HepG2 (cell line): ENCODE data around the gene PTCD2. TPM values are rescaled to one million over a fixed set of nuclear protein-coding genes. Genes with fewer than 3 reads are reported as not detected.

ENCODE experiments used
- ATAC-seq: fragments of 200-7000 bp; cut with Tn5 transposase; 3 replicates; pipeline ENCODE4 v1.9.1; 2020; ENCODE audit warnings: mild to moderate bottlenecking, moderate library complexity
- BruUV-seq: library from RNA; stranded (reverse); fragments of 400-500 nt; replicated peaks from 2 replicates; lab custom pipeline; 2021; lab: Mats Ljungman, UMichigan
- CTCF ChIA-PET: fragments of 300-600 bp; formaldehyde crosslinking; extraction: SDS; loops from one replicate; lab custom pipeline; 2021; ENCODE audit warnings: low total read pairs, inconsistent platforms, low intra/inter-chr PET ratio; lab: Yijun Ruan, JAX
- POLR2A ChIA-PET: fragments of 350-600 bp; sonication (Branson Sonifier 250); formaldehyde crosslinking; loops from one replicate; lab custom pipeline; 2020; ENCODE audit warnings: antibody characterized with exemption, inconsistent platforms; lab: Yijun Ruan, JAX
- DNase-seq: peaks from one replicate; pipeline ENCODE4 v3.0.0-alpha.2; 2015; ENCODE audit warnings: low spot score
- FAIRE-seq: peaks from 3 replicates; lab custom pipeline; 2011; peaks lifted over from hg19 to GRCh38; lab: Jason Lieb, UNC
- H2AFZ ChIP-seq: one replicate; pipeline ENCODE4 v1.6.1; 2011; ENCODE audit warnings: low read length, inconsistent platforms
- H3K27ac ChIP-seq: fragments of 300-600 bp; 3 replicates; pipeline ENCODE4 v1.8.0; 2011; ENCODE audit warnings: mixed run types, mild to moderate bottlenecking, mixed read lengths, low read length, inconsistent platforms; ENCODE audit not compliant: insufficient read depth; ENCODE audit errors: extremely low read length
- H3K27me3 ChIP-seq, 2 experiments: fragments of 200-600 bp in 1 of 2; 2 replicates in 1 of 2; 3 replicates in 1 of 2; pipeline versions ENCODE4 v1.6.0 to v1.8.0; 2011; ENCODE audit warnings: low read length in 2 of 2, mild to moderate bottlenecking in 2 of 2, moderate library complexity in 2 of 2, inconsistent platforms in 1 of 2; ENCODE audit not compliant: insufficient read depth in 2 of 2, control insufficient read depth in 1 of 2
- H3K36me3 ChIP-seq, 2 experiments: fragments of 200-600 bp in 1 of 2; replicated peaks in 1 of 2; 2 replicates in 1 of 2; 3 replicates in 1 of 2; pipeline versions ENCODE4 v1.5.1 to v1.8.0; 2011; ENCODE audit warnings: low read length in 2 of 2, inconsistent platforms in 1 of 2; ENCODE audit not compliant: insufficient read depth in 2 of 2, control insufficient read depth in 1 of 2
- H3K4me1 ChIP-seq: 2 replicates; pipeline ENCODE4 v1.5.1; 2012; ENCODE audit warnings: low read length, inconsistent platforms; ENCODE audit not compliant: insufficient read depth
- H3K4me2 ChIP-seq: 2 replicates; pipeline ENCODE4 v1.6.0; 2011; ENCODE audit warnings: low read depth, low read length, inconsistent platforms
- H3K4me3 ChIP-seq, 3 experiments: fragments of 200-600 bp in 1 of 3; sonication (generic), shearing (Covaris generic) in 1 of 3; replicated peaks in 1 of 3; 2 replicates each; pipeline ENCODE4 v1.5.1; 2011 to 2016; ENCODE audit warnings: low read length in 3 of 3, inconsistent platforms in 2 of 3, low read depth in 2 of 3, mild to moderate bottlenecking in 2 of 3, control low read depth in 1 of 3, mixed read lengths in 1 of 3; ENCODE audit not compliant: insufficient read depth in 1 of 3
- H3K79me2 ChIP-seq: one replicate; pipeline ENCODE4 v1.6.1; 2011; ENCODE audit warnings: low read length, inconsistent platforms; ENCODE audit not compliant: insufficient read depth
- H3K9ac ChIP-seq: 2 replicates; pipeline ENCODE4 v1.6.0; 2011; ENCODE audit warnings: mild to moderate bottlenecking, low read depth, low read length, inconsistent platforms; ENCODE audit not compliant: insufficient read depth
- H3K9me3 ChIP-seq: 2 replicates; pipeline ENCODE4 v1.5.1; 2012; ENCODE audit warnings: mild to moderate bottlenecking, low read length
- H4K20me1 ChIP-seq: 2 replicates; pipeline ENCODE4 v1.6.0; 2011; ENCODE audit warnings: inconsistent platforms, mild to moderate bottlenecking, low read length, moderate library complexity; ENCODE audit not compliant: insufficient read depth
- DR1 ChIP-seq: sonication (generic); formaldehyde crosslinking; IDR thresholded peaks from 2 replicates; pipeline ENCODE4 v1.8.0; 2021; ENCODE audit warnings: mild to moderate bottlenecking, missing genetic modification reagents, inconsistent platforms
- KLF12 ChIP-seq: sonication (generic); formaldehyde crosslinking; IDR thresholded peaks from 2 replicates; pipeline ENCODE4 v1.4.0; 2020; ENCODE audit warnings: missing genetic modification reagents, borderline replicate concordance
- NFKBIZ ChIP-seq: IDR thresholded peaks from 2 replicates; pipeline ENCODE4 v1.6.1; 2018; ENCODE audit warnings: missing genetic modification reagents, missing compliant biosample characterization
- NFYB ChIP-seq: sonication (generic); formaldehyde crosslinking; IDR thresholded peaks from 2 replicates; pipeline ENCODE4 v1.4.0; 2020; ENCODE audit warnings: missing genetic modification reagents
- ZEB1 ChIP-seq: IDR thresholded peaks from 2 replicates; pipeline ENCODE4 v1.6.1; 2012; ENCODE audit warnings: mild to moderate bottlenecking, low read depth, inconsistent platforms; ENCODE audit not compliant: insufficient replicate concordance
- ZNF512B ChIP-seq: sonication (generic); formaldehyde crosslinking; IDR thresholded peaks from 2 replicates; pipeline ENCODE4 v1.5.1; 2020; ENCODE audit warnings: missing genetic modification reagents, mild to moderate bottlenecking, borderline replicate concordance
- ZNF609 ChIP-seq: sonication (generic); formaldehyde crosslinking; IDR thresholded peaks from 2 replicates; pipeline ENCODE4 v1.4.0; 2020; ENCODE audit warnings: mild to moderate bottlenecking, missing genetic modification reagents, borderline replicate concordance
- ZNF644 ChIP-seq: IDR thresholded peaks from 2 replicates; pipeline ENCODE4 v1.6.1; 2016; ENCODE audit warnings: low read depth
- ZSCAN5A ChIP-seq: sonication (generic); formaldehyde crosslinking; IDR thresholded peaks from 2 replicates; pipeline ENCODE4 v1.8.0; 2022; ENCODE audit warnings: mild to moderate bottlenecking, missing genetic modification reagents, borderline replicate concordance
- ZZZ3 ChIP-seq: sonication (generic); formaldehyde crosslinking; IDR thresholded peaks from 2 replicates; pipeline ENCODE4 v1.4.0; 2020; ENCODE audit warnings: missing genetic modification reagents, mild to moderate bottlenecking, borderline replicate concordance
- WGBS: methylation state at CpG from one replicate; pipeline ENCODE4 v1.1.6; 2017; ENCODE audit warnings: low lambda C conversion rate; 5-methylcytosine and 5-hydroxymethylcytosine counted together
- in situ Hi-C: cut with HindIII; loops from 2 replicates; pipeline ENCODE4 v1.10.0; 2017; ENCODE audit warnings: low pct_unique_long_range_greater_than_20kb; ENCODE audit not compliant: extremely low pct_ligation_motif_present
- intact Hi-C: fragments of 100-400 bp; cut with micrococcal nuclease; formaldehyde crosslinking; loops from one replicate; pipeline ENCODE4 v1.10.0; 2022; ENCODE audit not compliant: unreplicated experiment
- polyA plus RNA-seq, 8 experiments: library from polyadenylated mRNA; depleted of rRNA in 3 of 8; stranded (reverse) in 7 of 8; unstranded in 1 of 8; fragments of >200 nt; fragmentation: Illumina TruSeq in 4 of 8; extraction: Trizol in 4 of 8; gene quantifications; 2 replicates each; pipeline versions ENCODE4 v1.2.1 to v1.2.3, GENCODE V29; 2011 to 2016; ENCODE audit warnings: low read depth in 4 of 8, missing spikeins in 1 of 8, mixed read lengths in 1 of 8; ENCODE audit not compliant: insufficient read depth in 1 of 8
- total RNA-seq, 5 experiments: library from RNA; depleted of rRNA; stranded (reverse); fragments of >200 nt; fragmentation: Illumina TruSeq; extraction: Trizol; gene quantifications; 2 replicates each; pipeline ENCODE4 v1.2.3, GENCODE V29; 2016; ENCODE audit warnings: low read depth in 1 of 5
- TF ChIP-seq, protein P1 (sequence below), 2 experiments: sonication (generic) in 1 of 2; formaldehyde crosslinking in 1 of 2; IDR thresholded peaks; 2 replicates each; pipeline versions ENCODE4 v1.5.1 to v1.6.1; 2011 to 2020; ENCODE audit warnings: borderline replicate concordance in 1 of 2, low read depth in 1 of 2, low read length in 1 of 2, mild to moderate bottlenecking in 1 of 2, missing genetic modification reagents in 1 of 2, moderate library complexity in 1 of 2

PTCD2 gene
- total and polyA plus RNA-seq, 2 of the 13 experiments (the other 11 are each of a cell fraction or from before 2014, with no cell fraction given), result 5.3 to 6.4 TPM

DNA sequence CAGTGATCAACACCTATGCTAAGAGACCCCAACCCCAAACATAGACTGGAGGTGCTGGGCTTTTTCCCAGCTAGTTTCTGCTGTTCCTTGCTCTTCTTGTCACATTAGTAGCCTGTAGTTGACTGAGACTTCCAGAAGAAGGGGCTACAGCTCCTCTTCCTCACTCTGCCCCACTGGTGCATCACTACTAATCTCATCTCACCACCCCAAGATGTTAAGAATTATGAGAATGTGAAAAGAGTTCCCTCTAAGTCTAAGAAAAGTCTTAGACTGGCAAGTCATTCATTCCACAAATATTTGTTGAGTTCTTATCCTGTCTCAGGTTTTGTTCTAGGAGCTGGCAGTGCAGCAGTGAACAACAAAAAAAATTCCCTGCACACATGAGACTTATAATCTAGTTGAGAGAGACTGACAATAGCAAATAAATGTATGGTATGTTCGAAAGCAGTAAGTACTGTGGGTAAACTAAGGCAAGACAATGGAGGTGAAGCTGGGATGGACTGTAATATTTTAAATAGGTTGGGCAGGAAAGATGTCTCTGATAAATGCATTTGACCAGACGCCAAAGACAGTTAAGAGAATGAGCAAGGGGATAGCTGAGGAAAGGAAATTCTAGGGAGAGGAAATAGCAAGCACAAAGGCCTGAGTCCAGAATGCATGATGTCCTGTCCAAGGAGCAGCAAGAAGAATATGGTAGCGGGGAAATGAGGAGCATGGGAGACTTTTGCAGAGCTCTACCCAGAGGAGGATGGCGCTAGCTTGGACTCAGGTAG is 92.3 kb downstream of the PTCD2 start:
- Histone ChIP-seq H3K4me1 (no peaks in the 10 kb centered on the region), H3K27ac (no peak overlapping the region), H3K4me3 (no peak overlapping the region), H3K9ac (no peak overlapping the region), H3K79me2 (no peaks in the 10 kb centered on the region), H3K4me2 (no peak overlapping the region), H3K9me3 (no peaks in the 10 kb centered on the region), H2AFZ (no peak overlapping the region), H3K27me3 (no peaks in the 10 kb centered on the region; a peak in 1 of 5 replicates), H4K20me1 (no peaks in the 10 kb centered on the region), H3K36me3 (no peaks in the 10 kb centered on the region)
- BruUV-seq, result no TSS peak
- ATAC-seq, result no peak
- no peak for DNase-seq
- no peak for FAIRE-seq
- WGBS, result 6% methylated on average over 4 of the region's 4 CpGs
- CTCF ChIA-PET, result no interaction called here
- in situ Hi-C loops (no loop called here), intact Hi-C loops (no loop called here)
- POLR2A ChIA-PET, result no interaction called here
- no peak for TF ChIP-seq ZZZ3 (CRISPR knock-in tag)
- no peak for TF ChIP-seq ZNF644 (CRISPR knock-in tag)
- TF ChIP-seq NFYB, result no peak
- TF ChIP-seq, protein P1, sequence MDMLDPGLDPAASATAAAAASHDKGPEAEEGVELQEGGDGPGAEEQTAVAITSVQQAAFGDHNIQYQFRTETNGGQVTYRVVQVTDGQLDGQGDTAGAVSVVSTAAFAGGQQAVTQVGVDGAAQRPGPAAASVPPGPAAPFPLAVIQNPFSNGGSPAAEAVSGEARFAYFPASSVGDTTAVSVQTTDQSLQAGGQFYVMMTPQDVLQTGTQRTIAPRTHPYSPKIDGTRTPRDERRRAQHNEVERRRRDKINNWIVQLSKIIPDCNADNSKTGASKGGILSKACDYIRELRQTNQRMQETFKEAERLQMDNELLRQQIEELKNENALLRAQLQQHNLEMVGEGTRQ (IDR thresholded peaks at IDR 0.05; ENCODE audit: low read depth, low read length), result no peak
- TF ChIP-seq, protein P1 (CRISPR knock-in tag; IDR thresholded peaks at IDR 0.05; ENCODE audit: borderline replicate concordance), result no peak
- TF ChIP-seq DR1, result no peak
- no peak for TF ChIP-seq ZEB1
- no peak for TF ChIP-seq ZNF609 (CRISPR knock-in tag)
- TF ChIP-seq NFKBIZ (CRISPR knock-in tag), result no peak
- no peak for TF ChIP-seq ZSCAN5A
- no peak for TF ChIP-seq KLF12 (CRISPR knock-in tag)
- no peak for TF ChIP-seq ZNF512B (CRISPR knock-in tag)
